GM12875 (cell line): Measurements from ENCODE around the gene BRD1.

Source experiments
- H3K4me3 ChIP-seq: one replicate; pipeline ENCODE4 v1.5.1; 2011; ENCODE audit warnings: low read depth, low read length, control low read depth
- TF ChIP-seq, protein P1 (sequence below): IDR thresholded peaks from 2 replicates; pipeline ENCODE4 v1.5.1; 2011; ENCODE audit warnings: low read depth, mild to moderate bottlenecking, control low read depth, inconsistent platforms, low read length, moderate library complexity, borderline replicate concordance; ENCODE audit not compliant: insufficient read depth

BRD1 gene

DNA sequence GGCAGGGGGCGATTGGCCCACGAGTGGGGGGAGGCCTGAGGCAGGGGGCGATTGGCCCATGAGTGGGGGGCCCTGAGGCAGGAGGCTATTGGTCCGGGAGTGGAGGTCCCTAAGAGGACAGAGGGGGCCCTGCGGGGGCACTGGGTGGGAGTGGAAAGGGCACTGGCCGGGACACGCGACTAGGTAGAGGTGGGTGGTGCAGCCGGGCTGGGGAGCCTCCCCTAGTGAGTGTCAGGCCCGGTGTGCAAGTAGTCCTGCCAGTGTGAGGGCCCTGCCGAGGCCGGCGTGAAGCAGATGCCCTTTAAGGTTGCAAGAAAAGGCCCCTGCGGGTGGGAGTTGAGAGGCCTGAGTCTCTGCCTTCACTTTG is 909 bp upstream of the BRD1 start:
- H3K4me3 ChIP-seq: no peak overlapping the region
- TF ChIP-seq, protein P1, sequence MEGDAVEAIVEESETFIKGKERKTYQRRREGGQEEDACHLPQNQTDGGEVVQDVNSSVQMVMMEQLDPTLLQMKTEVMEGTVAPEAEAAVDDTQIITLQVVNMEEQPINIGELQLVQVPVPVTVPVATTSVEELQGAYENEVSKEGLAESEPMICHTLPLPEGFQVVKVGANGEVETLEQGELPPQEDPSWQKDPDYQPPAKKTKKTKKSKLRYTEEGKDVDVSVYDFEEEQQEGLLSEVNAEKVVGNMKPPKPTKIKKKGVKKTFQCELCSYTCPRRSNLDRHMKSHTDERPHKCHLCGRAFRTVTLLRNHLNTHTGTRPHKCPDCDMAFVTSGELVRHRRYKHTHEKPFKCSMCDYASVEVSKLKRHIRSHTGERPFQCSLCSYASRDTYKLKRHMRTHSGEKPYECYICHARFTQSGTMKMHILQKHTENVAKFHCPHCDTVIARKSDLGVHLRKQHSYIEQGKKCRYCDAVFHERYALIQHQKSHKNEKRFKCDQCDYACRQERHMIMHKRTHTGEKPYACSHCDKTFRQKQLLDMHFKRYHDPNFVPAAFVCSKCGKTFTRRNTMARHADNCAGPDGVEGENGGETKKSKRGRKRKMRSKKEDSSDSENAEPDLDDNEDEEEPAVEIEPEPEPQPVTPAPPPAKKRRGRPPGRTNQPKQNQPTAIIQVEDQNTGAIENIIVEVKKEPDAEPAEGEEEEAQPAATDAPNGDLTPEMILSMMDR: no peak

DNA sequence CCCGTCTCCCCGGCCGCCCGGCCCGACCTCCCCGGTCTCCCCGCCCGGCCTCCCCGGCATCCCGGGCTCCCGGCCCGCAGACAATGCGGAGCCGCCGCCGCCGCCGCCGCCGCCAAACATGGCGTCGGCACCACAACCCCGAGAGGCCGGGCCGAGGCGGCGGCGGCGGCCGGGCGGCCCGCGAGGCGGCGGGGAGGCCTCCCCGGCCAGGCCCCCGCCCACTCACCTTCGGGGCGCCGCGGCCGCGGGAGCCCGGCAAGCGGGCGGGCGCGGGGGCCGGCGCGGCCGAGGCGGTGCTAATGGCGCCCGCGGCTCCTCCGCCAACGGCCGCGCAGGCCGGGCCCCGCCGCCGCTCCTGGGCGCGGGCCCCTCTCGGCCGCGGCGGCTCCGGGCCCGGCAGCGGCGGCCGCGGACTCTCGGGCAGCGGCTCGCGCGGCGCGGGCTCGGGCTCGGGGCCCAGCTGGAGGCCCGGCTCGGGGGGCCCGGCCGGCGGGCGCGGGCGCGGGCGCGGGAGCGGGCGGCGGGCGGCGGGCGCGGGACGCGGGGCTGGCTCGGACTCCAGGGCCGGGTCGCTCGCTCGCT is 311 bp downstream of the BRD1 start:
- H3K4me3 ChIP-seq: peak overlapping the region; percentile 69
- TF ChIP-seq, protein P1: no peak

DNA sequence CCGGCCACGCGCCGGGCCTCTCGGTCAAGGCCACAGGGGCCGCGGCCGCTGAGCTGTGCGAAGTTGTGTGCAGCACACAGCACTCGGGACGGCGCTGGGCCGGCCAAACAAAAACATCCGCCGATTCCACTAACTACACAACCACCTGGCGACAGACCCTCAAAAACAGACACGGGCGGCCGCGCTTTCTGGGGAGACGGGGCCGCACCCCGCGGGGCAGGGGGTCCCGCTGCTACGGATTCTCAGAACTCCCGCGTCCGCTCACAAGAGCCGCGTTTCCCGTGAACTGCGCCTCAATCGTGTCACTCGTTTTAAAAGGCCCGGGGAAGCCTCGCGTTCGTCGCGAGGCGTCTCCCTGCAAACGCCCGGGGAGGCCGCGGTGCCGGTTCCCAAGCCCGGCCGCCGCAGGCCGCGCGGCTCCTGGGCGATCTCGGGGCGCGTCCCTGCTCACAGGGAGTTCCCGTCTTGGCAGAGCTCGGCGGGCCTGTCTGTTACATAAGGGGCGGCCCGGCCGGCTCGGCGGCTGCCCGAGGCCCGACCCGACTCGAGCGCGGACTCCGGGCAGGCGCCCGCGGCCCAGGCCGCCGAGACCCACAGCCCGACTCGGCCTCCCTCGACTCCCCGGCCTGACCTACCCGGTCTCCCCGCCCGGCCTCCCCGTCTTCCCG is 936 bp downstream of the BRD1 start:
- H3K4me3 ChIP-seq: peak overlapping the region; percentile 69
- TF ChIP-seq, protein P1: no peak

DNA sequence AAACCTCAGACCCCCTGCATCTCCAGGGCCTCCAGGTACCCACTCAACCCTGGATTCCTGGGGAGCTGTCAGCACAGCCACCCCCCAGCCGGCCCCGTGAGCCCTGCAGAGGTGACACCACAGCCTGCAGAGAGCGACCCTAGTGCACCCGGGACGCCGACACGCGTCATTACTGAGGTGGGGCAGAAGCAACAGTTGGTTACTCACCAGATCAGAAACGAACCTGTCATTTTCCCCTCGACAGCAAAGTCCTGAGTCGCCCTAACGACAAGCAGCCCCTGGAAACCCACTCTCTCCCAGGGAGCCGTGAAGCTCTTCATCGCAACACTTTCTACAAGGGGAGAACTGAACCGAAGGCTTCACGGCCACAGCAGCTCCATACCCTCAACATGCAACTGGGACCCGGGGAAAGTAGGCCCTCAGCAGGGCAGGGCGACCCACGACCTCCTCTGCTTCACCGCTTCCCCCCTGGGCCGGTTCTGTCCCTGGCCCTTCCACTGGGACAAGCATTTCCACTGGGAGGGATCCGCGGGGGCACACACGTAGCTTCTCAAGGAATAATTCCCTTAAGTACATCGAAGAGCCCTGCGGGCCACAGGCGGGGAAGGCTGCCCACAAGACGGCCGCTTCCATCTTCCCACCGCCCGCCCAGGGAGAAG is 1.6 kb downstream of the BRD1 start:
- TF ChIP-seq, protein P1: no peak
- H3K4me3 ChIP-seq: peak overlapping the region; percentile 69

DNA sequence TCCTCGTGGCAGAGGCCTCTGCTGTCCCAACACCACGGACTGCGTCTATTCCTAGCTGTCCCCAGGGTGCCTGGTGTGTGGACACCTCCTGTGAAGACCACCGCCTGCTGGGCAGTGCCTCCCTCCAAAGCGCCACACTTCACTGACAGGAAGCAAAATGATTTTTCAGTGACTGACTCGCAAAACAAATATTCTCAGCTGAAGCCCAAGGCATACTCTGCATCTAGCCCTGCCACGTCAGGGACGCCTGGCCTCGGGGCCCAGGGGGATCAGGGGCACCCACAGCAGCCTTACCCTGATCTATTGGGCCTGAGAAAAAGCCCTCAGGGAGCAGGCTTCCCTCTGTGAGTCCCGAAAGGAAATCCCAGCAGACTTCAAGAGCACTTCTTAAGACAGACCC is 2.2 kb downstream of the BRD1 start:
- TF ChIP-seq, protein P1: no peak
- H3K4me3 ChIP-seq: peak overlapping the region; percentile 69

DNA sequence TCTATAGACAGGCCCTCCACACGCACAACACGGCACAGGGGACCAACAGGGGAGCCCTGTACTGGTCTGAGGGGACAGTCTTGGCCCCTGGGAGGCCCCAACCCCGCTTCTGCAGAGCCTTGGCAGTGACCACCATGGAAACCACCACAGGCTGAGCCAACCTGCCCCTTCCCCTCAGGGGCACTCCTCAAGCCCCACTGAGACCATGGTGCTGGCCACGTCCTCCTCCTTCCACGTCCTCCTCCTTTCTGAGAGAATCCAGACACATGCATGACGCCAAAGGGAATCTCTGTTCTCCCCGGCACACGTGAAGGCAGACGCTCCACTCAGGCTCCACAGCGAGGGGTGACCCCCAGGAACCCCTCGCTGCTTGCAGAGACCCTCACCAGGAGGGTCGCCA is 2.7 kb downstream of the BRD1 start:
- H3K4me3 ChIP-seq: no peak overlapping the region

More for the DNA sequence above, 2.7 kb downstream of the BRD1 start:
- TF ChIP-seq, protein P1: no peak
